Stimulated activated CD4-positive, alpha-beta T cell treated with anti-CD3 and anti-CD28 coated beads, Interleukin-1b, Interleukin-23, amount 100 ng/mL, for 1 hour (primary cell): ENCODE results near the gene RGS6.

ENCODE experiments used
- DNase-seq, 2 donors: peaks; one replicate each; pipeline ENCODE4 v3.0.0-alpha.2; 2020; ENCODE audit warnings: low read depth in 2 of 2

RGS6 gene

GRCh38 chr14:72402377-72402772 is 470.1 kb downstream of the RGS6 start:
- DNase-seq: no peak

GRCh38 chr14:72404106-72404774 is 472.0 kb downstream of the RGS6 start:
- DNase-seq: no peak

DNA sequence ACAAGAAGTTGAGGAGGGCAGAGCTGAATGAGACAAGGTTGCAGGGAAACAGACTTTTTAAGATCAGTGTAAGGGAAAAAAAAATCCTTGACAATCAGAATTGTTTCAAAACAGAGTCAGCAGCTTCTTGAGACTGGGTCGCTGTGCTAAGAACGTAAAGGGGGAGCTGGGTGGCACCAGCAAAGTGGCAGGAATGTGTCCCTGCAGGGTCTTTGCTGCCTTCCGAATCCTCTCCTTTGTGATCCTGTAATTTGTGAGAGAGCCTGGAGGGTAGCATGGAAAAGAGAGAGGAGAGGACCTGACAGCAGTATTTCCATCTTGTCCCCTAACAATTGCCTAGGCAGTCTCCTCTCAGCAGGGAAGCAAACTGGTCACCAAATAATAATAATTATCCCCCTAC is 472.8 kb downstream of the RGS6 start:
- DNase-seq: no peak

- DNase-seq: no peak
These were observed 475.8 kb downstream of the RGS6 start for GRCh38 chr14:72408020-72408419.

DNA sequence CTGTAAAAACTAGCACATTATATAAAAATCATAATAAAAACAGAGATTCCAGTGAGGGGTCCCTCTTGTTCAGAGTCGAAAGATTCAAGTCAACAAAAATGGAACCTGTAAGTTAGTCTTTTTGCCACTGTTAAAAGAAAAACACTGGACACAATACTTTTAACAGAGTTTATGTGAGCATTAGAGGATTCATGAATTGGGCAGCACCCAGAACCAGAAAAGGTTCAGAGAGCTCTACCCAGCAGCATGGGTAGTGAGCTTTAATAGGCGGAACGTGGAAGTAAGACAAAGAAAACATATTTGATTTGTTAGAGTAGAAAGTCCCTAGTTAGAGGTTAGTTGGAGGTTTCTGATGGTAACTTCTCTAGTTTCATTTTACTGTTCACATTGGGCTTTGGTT is 476.8 kb downstream of the RGS6 start:
- DNase-seq: no peak

DNA sequence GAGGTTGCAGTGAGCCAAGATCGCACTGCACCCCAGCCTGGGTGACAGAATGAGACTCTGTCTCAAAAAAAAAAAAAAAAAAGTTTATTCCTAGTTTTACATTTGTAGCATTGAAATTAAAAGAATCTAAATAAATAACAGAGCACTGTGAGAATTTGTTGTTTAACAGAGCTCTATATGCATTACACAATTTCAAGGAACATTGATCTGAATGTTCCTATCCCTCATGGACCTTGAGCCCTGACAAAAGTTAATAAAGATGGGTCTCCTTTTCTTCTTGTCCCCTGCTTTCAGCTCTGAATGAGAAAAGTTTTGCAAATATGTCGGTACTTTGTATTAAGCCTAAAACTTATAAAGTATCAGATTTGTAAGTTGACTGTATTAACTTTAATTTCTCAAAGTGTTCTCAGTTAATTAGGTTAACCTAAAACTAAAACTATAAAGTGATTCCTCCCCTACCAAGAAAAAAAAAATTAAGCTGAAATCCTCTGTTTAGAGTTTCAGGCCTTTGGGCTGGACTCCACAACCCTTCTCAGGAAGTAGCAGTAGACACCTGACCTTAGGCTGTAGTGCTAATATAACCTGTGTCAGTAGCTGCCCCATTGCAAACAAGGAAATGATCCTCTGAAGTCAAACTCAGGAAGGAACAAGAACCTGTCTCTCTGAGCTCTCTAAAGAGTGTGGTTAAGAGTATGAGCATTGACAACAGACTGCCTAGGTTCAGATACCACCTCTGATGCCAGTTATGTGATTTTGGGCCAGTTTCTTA is 484.0 kb downstream of the RGS6 start:
- DNase-seq: no peak

DNA sequence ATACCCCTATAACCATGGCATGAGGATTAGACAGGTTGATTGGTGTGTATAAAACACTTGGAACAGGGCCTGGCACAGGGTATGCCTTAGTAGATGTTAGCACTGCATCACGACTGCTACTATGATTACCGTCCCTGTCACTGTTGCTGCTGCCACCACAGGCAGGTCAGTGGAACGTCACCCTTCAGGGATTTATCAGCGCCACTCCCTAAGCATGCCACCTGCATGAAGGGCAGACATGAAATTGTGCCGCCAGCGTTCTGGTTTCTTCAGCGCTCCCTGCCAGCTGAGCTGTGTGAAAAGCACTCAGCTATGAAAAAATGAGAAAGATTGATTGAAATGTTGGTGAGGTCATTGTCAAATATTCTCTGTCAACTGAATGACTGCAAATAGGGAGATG is 484.7 kb downstream of the RGS6 start:
- DNase-seq: no peak

GRCh38 chr14:72418806-72419205 is 486.6 kb downstream of the RGS6 start:
- DNase-seq: no peak

DNA sequence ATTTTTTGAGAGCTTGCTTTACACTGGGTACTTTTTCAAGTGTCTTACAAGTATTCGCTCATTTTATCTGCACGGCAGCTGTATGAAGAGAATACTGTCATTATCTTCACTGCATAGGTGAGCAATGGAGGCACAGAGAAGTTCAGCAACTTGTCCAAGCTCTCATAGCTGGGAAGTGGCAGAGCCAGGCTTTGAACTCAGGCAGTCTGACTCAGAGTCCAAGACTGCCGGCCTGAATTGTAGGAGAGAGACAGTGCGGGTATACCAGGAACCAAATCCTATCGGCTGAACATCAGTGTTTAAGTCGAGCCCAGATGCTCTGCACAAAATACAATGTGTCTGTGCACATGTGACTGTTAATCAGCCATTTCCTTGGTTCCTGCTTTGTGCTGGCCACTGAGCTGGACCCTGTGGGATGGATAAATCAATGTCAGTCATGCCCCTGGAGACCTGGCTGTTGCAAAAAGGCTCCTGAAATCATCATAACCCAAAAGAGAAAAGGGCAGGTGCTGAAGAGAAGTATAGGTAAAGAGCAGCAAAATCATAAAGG is 487.1 kb downstream of the RGS6 start:
- no peak for DNase-seq

DNA sequence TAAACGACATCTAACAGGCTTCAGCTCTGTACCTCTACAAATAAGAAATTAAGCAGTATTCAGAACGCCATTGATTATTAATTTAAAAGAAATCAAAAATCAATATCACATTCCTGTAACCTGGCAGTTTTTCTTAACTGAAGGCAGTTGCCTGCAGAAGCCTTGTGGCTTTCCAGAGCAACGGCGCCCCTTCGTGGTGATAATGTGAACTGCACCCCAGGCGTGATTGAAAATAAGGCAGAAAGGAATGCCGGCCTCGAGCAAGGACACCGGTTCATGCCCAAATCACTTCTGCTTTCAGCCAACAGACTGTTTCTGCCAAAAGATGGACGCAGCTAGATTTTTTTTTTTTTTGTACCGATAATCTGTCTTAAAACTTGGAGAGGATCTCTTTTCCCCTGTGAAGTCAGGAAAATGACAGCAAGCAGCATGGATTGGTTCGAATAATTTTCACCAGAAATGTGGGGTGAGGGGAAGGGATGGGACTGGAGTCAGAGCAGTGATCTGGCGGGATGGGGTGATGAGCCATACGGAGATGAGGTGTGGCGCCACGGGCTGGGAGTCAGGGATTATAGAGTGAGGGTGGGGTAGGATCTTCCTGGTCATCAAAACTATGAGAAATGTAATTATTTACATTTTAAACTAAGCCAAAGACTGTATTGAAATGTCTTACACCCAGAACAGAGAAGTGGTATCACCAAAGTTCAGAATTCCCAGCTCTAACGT is 488.7 kb downstream of the RGS6 start:
- DNase-seq: peak; percentile 16 to 60

DNA sequence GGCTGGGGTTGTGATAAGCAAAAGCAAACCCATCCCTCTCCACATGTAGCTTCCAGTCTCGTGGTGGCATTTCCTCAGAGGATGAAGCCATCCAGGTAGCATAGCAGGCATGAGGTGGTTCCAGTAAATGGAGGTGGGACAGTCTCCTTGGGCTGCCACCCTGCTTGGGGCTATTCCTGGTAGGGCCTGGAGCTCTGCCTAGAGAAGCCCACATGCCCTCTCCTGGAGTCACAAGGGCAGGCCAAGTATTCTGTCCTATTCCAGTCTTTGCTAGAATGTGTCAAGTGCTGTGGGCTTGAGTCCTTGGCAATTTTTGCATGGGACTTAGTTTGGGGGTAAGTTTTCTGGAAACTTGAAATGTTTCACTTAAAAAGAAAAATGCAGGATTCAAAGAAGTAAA is 491.7 kb downstream of the RGS6 start:
- no peak for DNase-seq

GRCh38 chr14:72430457-72430856 is 498.2 kb downstream of the RGS6 start:
- DNase-seq: no peak

- no peak for DNase-seq
These were observed 500.5 kb downstream of the RGS6 start for GRCh38 chr14:72432748-72433147.

GRCh38 chr14:72433511-72433910 is 501.3 kb downstream of the RGS6 start:
- no peak for DNase-seq

- no peak for DNase-seq
These were observed 502.6 kb downstream of the RGS6 start for GRCh38 chr14:72434856-72435255.

DNA sequence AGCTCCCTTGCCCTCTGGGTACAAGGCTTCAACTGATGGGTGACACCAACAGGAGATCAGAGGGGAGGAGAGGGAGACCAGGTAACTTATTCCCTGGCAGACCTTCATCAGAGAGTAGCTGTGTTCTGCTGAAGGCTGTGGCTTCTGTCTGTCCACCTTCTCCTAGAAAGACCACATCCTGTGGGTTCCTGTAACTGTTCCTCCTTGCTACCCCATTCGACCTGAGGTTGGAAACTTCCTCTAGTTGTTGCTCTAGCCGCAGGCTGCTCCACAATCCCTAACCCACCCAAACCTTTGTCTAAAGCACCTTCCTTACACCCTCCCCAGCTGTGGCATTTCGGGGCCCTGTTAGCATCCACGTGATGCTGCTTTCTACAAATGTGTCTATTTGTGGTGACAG is 507.5 kb downstream of the RGS6 start:
- DNase-seq: no peak

GRCh38 chr14:72443256-72443655 is 511.0 kb downstream of the RGS6 start:
- no peak for DNase-seq

GRCh38 chr14:72443991-72444441 is 511.8 kb downstream of the RGS6 start:
- DNase-seq: no peak

DNA sequence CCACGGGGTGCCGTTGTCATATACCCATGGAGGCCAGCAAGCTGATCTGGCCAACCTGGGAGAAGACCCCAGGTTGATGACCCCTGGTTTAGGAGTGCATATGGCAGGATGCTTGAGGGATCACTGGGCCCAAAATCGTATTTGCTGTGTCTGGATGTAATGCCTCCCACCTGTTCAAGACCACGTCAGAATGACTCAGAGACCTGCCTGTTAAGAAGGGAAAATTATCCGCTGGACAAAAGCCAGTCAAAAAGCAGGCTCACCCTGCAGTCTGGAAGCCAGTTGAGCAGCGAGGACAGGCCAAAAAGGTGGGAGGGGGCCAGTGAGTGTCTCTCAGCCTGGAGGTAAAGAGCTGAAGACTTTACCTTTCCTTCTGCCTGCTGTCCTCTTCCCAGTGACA is 512.5 kb downstream of the RGS6 start:
- no peak for DNase-seq

DNA sequence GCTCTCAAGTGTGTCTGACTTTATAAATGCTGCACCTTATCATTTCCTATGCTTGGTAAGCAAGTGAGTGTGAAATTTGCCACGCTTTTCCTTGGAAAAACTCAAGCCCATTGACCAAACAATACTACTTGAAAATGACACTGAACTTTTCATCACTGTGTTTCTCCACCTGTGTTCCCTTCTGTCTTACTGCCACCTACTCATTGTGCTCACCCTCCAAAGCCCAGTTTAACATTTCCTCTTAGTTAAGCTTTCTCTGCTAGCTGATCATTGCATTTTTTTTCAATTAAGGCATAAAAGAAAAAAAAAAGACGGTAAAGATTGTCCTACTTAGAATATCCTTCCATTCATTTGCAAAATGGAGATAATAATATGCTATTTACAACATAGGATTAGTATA is 516.0 kb downstream of the RGS6 start:
- no peak for DNase-seq

DNA sequence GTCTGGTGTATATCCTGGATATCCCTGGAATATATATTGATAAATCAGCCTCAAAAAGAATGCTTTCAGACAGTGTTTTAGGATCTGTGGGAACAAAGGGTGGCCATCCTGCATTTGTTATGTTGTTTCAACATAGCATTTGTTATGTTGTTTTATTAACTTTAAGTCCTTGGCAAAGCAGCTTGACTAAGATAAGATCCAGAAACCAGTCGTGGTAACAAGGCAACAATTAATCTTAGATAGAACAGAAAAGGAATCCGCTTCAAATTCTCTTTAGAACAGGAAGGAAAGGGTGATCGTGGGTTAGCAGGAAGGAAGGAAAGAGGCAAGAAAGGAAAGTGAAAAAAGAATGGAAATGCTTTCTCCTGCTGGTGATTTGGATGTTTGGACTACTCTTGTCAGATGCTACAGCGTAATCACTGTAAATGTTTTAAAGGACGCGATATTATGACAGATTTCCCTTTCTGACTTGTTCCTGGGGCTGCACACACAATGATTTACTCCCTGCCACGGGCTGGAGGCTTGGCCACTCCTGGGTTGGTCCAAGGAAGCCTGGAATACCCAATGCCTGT is 518.3 kb downstream of the RGS6 start:
- no peak for DNase-seq
